GM19351 (cell line): ENCODE results near the gene SHC3.

ENCODE experiments used
- ATAC-seq: cut with Tn5 transposase; IDR thresholded peaks from one replicate; pipeline ENCODE4 v1.9.1; 2021; ENCODE audit warnings: mild to moderate bottlenecking, moderate library complexity; ENCODE audit not compliant: unreplicated experiment

Gene SHC3

DNA sequence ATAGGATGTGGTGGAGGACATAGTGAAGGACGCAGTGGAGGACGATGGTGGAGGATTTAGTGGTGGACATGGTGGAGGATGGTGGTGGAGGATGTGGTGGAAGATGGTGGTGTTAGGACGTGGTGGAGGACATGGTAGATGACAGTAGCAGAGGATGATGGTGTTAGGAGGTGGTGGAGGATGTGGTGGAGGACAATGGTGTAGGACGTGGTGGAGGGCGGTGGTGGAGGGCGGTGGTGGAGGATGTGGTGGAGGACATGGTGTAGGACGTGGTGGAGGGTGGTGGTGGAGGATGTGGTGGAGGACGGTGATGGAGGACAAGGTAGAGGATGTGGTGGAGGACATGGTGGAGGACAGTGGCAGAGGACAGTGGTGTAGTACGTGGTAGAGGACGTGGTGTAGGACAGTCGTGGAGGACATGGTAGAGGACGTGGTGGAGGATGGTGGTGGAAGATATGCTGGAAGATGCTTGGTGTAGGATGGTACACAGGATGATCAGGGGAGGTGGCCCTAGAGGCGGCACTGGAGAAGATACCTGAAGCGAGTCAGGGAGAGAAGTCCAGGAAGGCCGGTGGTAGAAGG is 118.6 kb downstream of the SHC3 start:
- no peak for ATAC-seq

DNA sequence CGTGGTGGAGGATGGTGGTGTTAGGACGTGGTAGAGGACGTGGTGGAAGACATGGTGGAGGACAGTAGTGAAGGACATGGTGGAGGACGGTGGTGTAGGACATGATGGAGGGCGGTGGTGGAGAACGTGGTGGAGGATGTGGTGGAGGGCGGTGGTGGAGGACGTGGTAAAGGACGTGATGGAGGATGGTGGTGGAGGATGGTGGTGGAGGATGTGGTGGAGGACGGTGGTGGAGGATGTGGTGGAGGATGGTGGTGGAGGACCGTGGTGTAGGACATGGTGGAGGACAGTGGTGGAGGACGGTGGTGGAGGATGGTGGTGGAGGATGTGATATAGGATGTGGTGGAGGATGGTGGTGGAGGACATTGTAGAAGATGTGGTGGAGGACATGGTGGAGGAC is 119.7 kb downstream of the SHC3 start:
- no peak for ATAC-seq

DNA sequence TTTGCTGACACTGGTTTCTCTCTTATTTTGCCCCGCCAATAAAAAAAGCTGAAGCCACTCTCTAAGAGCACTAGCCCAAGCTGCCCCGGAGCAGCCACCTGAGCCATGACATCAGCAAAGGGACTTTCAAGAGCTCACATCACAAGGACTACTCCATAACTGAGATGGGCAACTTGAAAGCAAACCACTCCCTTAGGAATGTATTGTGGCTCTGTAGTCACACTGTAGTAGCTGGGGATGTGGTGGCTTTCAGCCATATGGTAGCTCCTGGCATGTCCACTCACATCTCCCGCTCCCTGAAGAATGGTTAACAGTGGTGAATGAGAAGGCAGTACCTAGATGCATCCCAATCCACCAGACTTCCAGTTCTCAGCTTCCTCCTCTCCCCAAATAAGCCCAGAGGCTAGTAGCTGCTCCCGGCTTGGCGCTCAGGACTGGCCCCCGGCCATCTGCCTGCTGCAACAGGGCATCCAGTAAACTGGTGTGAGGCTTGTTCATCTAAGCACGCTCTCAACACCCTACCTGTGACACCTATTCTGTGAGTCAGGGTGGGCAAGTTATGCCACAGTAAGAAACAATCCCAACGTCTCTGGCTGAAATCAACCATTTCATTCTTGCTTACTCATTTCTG is 123.6 kb downstream of the SHC3 start:
- ATAC-seq: no peak

DNA sequence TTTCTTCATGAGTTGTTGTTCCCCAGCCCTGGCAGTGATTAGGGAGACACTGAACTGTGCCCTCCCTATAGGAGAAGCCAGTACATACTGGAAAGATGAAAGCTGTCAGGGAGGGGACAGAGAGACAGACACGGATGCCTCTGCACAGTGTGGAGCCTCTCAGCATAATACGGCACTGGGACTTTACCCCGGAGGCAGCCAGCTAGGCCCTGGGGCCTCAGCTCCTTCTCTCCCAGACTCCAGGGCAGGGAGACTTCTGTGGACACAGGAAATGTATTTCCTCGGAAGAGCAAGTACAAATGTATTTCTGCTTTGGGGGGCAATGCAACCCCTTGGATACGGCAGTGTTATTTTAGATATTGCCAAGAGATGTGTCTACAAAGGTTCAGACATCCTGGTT is 125.3 kb downstream of the SHC3 start:
- no peak for ATAC-seq

DNA sequence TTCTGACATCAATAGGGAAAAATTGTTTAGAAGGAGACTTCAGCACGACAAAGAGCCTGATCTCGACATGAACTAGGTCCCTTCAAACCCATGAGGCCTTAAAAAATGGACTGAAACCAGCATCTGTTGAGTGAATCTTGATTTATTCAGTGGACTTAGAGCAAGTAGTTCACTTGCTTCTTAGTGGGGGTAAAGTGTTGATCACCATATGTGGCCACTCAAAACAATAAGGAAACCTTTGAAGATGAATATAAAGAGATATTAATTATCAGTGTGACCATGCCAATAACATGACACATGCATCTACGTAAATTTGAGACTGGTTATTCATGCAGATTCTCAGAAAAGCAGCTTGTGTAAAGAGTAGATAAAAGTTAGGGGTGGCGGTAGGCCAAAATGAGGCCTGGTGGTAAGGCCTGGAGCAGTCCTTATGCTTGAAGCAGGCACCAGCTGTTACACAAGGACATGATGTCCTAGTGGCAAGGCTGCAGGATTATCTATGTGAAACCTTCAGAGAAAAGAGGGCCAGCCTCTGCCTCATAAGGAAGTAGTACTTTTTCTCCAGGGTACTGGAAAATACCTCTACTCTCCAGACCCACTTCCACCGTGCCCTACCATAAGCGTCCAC is 126.0 kb downstream of the SHC3 start:
- no peak for ATAC-seq

DNA sequence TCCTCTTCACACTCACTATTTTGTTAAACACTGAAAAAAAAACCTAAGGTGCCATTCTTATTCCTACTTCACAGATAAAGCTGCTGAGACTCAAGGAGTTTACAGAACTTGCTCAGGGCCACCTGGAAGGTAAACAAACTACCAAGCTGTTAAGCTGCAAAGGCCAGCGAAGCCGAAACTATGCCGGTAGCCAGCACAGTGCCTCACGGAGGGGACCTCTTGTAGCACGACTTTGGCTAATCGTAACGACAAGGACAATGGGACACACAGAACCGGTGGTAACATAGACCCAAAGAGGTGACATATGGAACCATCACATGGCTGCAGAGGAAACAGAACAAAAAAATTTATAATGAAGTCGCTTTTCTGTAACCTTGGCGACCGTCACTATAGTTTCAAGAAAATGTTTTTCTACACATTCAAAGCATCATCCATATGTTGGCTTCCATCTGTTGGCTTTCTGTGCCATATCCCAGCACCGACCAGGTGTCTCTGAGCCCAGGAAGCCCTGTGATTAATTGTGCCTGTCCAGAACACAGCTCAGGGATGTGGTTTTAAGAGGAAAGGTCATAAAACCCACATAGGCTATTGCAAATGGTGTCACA is 127.1 kb downstream of the SHC3 start:
- no peak for ATAC-seq

DNA sequence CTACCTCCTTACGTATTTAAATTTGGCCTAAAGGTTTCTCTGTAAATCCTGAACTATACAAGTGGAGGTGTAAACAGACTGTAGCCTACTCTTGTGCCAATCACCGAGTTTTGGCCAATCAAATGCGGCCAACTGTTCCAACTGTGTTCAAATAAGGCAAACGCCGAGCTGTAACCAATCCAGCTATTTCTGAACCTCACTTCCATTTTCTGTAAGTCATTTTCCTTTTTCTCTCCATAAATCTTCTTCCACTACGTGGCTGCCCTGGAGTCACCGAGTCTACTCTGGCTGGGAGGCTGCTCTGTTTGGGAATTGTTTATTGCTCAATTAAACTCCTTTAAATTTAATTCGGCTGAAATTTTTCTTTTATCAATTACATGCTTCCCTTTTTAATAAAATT is 129.0 kb downstream of the SHC3 start:
- no peak for ATAC-seq

DNA sequence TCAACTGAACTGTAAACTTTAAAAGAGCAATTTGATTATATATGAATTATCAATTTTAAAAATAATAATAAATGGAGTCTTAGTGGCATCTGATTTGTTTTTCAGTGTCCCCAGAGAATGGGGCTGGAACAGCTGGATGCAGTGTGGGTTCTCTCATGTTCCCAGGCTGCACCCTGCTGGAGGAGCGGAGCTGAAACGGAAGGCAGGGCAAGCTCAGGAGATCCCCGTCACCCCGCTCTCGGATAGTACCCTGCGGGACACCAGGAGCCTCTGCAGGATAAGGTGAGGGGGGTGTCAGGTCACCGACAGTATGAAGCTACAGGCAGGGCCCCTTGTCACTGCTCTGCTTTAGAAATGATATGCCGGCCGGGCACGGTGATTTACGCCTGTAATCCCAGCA is 130.0 kb downstream of the SHC3 start:
- no peak for ATAC-seq

DNA sequence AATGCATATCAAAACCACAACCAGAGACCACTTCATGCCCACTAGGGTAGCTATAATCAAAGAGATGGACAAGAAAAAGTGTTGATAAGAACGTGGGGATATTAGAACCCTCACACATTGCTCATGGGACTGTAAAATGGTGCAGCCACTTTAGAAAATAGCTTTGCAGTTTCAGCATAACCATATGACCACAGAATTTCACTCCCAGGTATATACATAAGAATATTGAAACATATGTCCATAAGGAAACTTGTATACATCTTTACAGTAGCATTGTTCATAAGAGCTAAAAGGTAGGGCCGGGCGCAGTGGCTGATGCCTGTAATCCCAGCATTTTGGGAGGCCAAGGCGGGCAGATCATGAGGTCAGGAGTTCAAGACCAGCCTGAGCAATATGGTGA is 131.0 kb downstream of the SHC3 start:
- ATAC-seq: no peak

DNA sequence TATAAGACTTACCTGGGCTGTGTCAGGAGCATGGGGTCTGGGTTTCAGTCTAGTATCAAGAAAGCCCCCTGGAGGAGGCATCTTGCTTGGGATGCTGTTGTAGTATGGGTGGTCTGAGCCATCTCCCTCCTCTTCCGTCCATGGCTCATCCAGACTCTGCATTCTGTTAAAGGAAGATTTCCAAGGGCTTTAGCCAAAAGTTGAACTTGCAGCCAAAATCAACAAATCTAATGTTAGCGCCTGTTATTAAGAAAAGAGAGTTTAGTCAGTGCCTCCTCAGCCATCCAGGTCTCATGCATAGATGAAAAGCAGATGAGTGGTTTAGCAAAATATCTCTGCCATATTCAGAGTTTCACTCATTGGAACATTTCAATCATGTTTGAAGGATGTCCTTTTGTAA is 131.8 kb downstream of the SHC3 start:
- ATAC-seq: no peak

DNA sequence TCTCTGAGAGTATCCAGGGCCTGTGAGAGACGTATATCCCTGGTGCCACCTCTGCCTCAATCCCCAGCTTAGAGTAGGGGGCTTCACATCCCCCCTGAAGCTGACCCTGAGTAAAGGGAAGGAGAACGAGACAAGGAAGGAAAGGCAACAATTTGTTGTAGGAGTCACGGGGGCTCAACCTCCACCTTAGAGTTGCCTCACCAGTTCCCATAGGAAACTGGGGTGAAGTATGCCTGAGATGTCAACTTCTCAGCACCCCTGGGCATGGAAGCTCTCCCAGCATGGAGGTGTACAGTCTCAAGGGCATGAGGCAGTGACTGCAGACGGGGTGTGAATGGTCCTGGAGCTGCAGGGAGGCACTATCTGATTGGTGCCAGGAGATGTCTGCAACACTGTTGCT is 133.7 kb downstream of the SHC3 start:
- ATAC-seq: no peak

DNA sequence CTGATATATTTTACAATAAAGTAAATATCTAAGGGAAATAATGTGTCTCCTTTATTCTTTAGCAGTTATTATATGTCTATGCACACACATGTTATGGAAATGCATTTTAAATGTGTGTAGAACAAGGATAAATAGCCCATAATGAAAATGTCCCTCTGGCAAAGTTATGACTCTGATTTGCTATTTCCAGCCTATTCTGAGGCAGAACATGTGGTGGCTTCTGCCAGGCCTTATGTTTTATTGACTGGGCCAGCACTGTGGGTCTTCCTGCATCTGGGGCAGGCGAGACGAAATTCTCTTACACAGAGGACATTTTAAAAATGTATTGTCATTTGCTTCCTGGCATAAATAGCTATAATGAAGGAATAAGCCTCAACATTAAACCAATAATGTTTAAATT is 134.5 kb downstream of the SHC3 start:
- no peak for ATAC-seq

DNA sequence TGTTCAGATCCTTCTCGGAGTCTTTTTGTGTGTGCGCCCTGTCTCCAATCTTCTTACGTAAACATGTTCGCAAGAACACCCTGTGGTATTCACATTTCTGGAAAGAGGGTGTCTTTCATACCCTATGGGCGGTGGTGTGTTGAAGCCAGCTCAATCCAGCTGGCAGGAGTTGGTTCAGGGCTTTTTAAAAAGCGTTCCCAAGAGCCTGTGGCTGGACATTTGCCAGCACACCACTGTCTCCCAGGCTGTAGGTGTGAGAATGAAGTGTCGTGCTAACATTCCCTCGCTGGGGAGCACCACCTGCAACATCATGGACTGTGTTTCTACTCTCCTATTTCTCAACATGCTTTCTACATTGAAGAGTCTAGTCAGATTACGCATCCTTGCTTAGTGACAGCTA is 135.6 kb downstream of the SHC3 start:
- no peak for ATAC-seq

DNA sequence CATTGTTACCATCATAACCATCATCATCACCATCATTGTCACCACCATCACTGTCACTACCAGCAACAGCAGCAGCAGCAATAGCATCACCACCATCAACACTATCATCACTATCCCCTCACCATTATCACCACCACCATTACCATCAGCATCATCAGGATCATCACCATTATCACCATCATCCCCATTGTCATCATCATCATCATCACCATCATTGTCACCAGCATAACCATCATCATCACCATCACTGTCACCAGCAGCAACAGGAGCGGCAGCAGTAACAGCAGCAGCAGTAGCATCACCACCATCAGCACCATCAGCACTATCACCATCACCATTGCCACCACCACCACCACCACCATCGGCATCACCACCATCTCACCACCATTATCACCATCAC is 139.0 kb downstream of the SHC3 start:
- ATAC-seq: no peak

DNA sequence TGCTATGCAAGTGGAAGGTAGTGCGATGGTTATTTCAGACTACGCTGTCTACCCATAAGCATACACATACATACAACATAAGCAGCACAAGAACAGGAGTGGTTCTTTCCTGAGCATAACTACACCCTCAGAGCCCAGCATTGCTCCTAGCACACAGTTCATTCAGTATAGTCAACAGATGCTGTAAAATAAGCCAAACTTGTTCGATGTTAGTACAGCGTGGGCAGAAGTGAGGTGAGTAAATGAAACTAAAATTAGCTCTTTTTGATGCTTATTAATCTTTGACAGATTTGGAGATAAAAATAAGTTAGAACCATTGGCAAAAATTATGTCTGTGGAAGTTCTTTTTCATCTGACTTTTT is 139.5 kb downstream of the SHC3 start:
- ATAC-seq: no peak

DNA sequence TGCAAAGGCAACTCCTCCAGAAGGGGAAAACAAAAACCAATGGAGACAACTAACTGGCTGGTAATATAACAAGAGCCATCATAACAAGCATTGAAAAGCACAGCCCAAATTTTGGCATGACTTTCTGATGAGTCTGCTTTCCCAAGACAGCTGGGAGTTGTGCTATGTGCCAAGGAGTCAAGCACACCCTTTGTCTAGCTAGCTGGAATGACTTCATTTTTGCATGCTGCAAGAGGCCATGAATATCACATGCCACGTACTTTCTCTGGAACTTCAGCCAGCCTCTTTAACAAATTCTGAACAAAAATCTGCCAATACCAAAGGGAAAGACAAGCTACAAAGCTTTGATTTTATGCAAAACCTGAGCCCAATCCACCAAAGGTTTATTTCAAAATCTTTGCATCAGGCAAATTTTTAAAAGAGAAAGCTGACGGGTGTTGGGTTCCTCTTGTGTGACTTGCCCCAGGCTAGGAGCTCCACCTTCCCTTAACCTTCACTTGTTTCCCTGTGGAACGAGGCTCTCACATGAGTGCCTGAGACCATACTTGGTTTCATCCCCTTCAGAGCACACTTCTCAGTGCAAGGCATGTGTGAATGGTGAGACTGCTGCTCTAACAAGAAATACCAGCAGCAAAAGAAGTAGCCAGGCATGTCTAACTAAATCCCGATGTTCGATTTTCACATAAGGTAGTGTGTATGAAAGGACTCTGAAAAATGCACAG is 140.1 kb downstream of the SHC3 start:
- no peak for ATAC-seq

DNA sequence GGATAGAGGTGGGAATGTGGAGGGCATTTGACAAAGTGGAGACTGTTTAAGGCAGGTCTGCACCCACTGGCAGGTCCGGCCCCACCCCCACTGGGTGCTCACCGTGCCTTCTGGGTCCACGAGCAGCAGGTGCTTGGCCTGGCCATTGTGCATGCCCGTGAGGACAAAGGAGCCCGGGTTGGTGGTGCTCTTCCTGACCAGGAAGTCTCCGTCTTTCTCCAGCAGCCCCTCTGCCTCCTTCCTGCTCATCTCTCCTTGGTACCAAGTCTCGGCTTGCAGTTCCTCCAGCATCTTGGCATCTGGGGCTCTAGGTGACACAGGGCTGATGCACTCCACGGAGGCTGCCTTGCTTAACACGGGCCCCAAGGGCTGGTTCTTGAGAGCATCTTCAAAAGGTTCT is 140.7 kb downstream of the SHC3 start:
- no peak for ATAC-seq

DNA sequence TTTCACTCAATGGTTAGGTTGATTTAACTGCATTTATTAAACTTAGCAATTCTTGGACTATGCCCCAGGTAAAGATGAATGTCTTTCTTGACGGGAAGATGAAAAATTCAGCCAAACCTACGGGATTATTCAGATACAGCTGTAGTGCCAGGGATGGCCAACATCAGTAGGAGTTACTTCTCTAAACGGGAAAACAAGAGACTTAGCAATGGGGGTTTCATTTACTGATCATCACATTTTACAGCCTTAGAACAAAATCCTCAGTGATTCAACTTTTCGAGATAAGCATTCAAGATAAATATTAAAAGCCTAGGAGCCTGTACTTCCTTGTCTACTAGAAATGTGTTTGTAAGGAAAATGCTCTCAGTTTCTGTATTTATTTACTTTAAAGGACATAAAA is 141.3 kb downstream of the SHC3 start:
- ATAC-seq: no peak

DNA sequence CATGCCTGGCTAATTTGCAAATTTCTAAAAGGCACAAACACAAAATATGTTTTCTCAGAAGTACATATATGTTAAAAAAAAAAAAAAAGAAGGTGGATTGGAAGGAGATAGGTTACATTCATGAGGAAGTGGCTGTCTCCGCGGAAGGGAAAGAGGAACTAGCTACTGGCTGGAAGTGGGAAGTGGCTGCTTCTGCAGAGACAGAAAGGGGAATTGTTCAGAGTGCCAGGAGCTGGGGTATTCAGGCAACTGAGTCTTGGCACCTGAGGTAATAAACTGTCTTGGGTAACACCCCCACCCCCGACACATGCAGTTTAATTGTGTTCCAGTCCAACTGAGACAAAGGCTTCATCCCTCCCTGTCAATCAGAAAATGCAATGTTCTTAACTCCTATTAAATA is 141.7 kb downstream of the SHC3 start:
- ATAC-seq: no peak

DNA sequence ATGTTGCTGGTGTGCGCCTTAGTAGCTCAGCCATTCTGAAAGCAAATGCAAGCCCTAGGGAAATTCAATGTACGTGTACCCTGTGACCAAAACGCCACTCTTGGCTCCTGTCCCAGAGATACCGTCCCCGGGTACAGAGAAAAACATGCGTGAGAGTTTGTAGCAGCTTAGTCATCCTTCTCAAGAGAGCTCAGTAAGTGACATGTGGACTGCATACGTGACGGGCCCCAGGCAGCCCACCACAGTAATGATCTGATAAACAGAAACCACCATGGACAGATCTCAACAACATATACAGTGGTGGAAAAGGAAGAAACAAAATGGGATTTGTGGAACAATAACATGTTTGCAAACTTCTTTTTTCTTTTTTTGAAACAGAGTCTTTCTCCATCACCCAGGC is 142.2 kb downstream of the SHC3 start:
- ATAC-seq: no peak

DNA sequence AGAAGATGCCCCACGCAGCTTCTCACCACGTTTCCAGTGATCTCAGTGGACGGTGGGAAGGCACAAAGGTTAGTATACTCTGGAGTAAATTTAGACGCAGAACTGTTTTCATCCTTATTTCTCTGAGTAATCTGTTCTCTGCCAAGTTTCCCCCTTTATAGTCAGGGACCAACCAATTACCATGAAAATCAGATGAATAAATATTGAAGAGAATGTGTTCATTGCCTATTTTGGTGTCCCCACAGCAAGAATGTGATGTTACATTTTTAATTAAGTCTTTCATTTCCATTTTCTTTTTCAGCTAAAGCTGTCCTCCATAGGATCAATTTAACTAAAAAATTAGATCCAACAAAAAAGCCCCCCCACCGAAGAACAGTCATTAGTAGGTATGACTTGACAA is 146.0 kb downstream of the SHC3 start:
- ATAC-seq: no peak

DNA sequence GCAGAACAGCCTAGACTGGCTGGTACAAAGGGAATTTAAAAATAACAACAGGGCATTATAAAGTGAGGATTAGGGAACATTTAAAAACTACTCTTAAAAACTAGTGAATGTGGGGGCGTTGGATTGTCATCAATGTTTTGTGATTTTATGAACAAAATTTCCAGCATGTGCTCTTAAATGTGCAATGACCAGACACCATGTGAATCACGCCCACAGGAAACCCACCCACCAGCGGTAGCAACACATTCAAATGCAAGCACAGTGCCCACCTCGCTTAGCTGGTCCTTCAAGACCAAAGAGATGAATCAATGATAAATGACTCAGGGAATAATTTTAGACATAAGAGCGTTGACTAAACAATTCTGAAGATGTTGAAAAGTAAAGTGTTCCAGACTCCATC is 146.4 kb downstream of the SHC3 start:
- no peak for ATAC-seq
